ENCODE results near the gene GRIP2.

The GRIP2 gene

GRCh38 chr3:14581334-14582044, 41.3 kb upstream of the GRIP2 start:
- DNase-seq (ENCODE audit: low read depth) = no peak
- no peak for TF ChIP-seq CTCF (conservative IDR thresholded peaks at IDR 0.05; ENCODE audit: low read depth, low read length)
- H3K4me3 ChIP-seq (ENCODE audit: low read depth, low read length) = no peak overlapping the region

GRCh38 chr3:14577897-14578296, 37.8 kb upstream of the GRIP2 start:
- H3K4me3 ChIP-seq (ENCODE audit: low read depth, low read length) = no peak overlapping the region
- no peak for DNase-seq (ENCODE audit: low read depth)
- TF ChIP-seq CTCF (conservative IDR thresholded peaks at IDR 0.05; ENCODE audit: low read depth, low read length) = no peak

GRCh38 chr3:14576163-14576562, 36.0 kb upstream of the GRIP2 start:
- no peak for TF ChIP-seq CTCF (conservative IDR thresholded peaks at IDR 0.05; ENCODE audit: low read depth, low read length)
- no peak for DNase-seq (ENCODE audit: low read depth)
- no peak overlapping the region for H3K4me3 ChIP-seq (ENCODE audit: low read depth, low read length)

- DNase-seq (ENCODE audit: low read depth) = no peak
- H3K4me3 ChIP-seq (ENCODE audit: low read depth, low read length) = no peak overlapping the region
- no peak for TF ChIP-seq CTCF (conservative IDR thresholded peaks at IDR 0.05; ENCODE audit: low read depth, low read length)
These were observed 34.0 kb upstream of the GRIP2 start for GRCh38 chr3:14574183-14574582.

GRCh38 chr3:14573706-14574105, 33.6 kb upstream of the GRIP2 start:
- no peak for DNase-seq (ENCODE audit: low read depth)
- no peak for TF ChIP-seq CTCF (conservative IDR thresholded peaks at IDR 0.05; ENCODE audit: low read depth, low read length)
- no peak overlapping the region for H3K4me3 ChIP-seq (ENCODE audit: low read depth, low read length)

GRCh38 chr3:14570864-14571263, 30.7 kb upstream of the GRIP2 start:
- H3K4me3 ChIP-seq (ENCODE audit: low read depth, low read length) = no peak overlapping the region
- DNase-seq (ENCODE audit: low read depth) = no peak
- no peak for TF ChIP-seq CTCF (conservative IDR thresholded peaks at IDR 0.05; ENCODE audit: low read depth, low read length)

GRCh38 chr3:14570089-14570488, 29.9 kb upstream of the GRIP2 start:
- no peak for TF ChIP-seq CTCF (conservative IDR thresholded peaks at IDR 0.05; ENCODE audit: low read depth, low read length)
- no peak overlapping the region for H3K4me3 ChIP-seq (ENCODE audit: low read depth, low read length)
- no peak for DNase-seq (ENCODE audit: low read depth)

Measured in choroid plexus epithelial cell (primary cell).